ENCODE measurements around the gene PTN.

The PTN gene
- 0 reads per million in 3 experiments for total RNA-seq

- no peak for DNase-seq
These were observed at the start of gene PTN for GRCh38 chr7:137343281-137343841. Gene PTN, minus strand, starts transcription at chr7:137343733. Its CDS starts 88,760 bp downstream, at chr7:137254973.

GRCh38 chr7:137390076-137390475 is 46.5 kb upstream of the PTN start:
- DNase-seq: no peak

GRCh38 chr7:137388916-137389315 is 45.4 kb upstream of the PTN start:
- no peak for DNase-seq

GRCh38 chr7:137386966-137387365 is 43.4 kb upstream of the PTN start:
- DNase-seq: no peak

GRCh38 chr7:137381045-137381444 is 37.5 kb upstream of the PTN start:
- DNase-seq: no peak

- DNase-seq: no peak
These were observed 30.0 kb upstream of the PTN start for GRCh38 chr7:137373507-137373906.

GRCh38 chr7:137371616-137372015 is 28.1 kb upstream of the PTN start:
- DNase-seq: no peak

- no peak for DNase-seq
These were observed 23.5 kb upstream of the PTN start for GRCh38 chr7:137366995-137367394.

GRCh38 chr7:137363683-137364082 is 20.1 kb upstream of the PTN start:
- no peak for DNase-seq

- no peak for DNase-seq
These were observed 16.6 kb upstream of the PTN start for GRCh38 chr7:137360087-137360679.

- DNase-seq: no peak
These were observed 11.4 kb upstream of the PTN start for GRCh38 chr7:137354961-137355360.

- no peak for DNase-seq
These were observed 10.9 kb upstream of the PTN start for GRCh38 chr7:137354396-137354795.

GRCh38 chr7:137351941-137352340 is 8.4 kb upstream of the PTN start:
- DNase-seq: no peak

GRCh38 chr7:137345799-137346449 is 2.4 kb upstream of the PTN start:
- no peak for DNase-seq

- DNase-seq: no peak
These were observed 688 bp downstream of the PTN start for GRCh38 chr7:137342828-137343261.

- no peak for DNase-seq
These were observed 1.3 kb downstream of the PTN start for GRCh38 chr7:137342265-137342664.

GRCh38 chr7:137337902-137338301 is 5.6 kb downstream of the PTN start:
- DNase-seq: no peak

GRCh38 chr7:137335814-137336213 is 7.7 kb downstream of the PTN start:
- no peak for DNase-seq

- DNase-seq: no peak
These were observed 12.2 kb downstream of the PTN start for GRCh38 chr7:137331378-137331777.

GRCh38 chr7:137329411-137329810 is 14.1 kb downstream of the PTN start:
- DNase-seq: no peak

- no peak for DNase-seq
These were observed 15.0 kb downstream of the PTN start for GRCh38 chr7:137328373-137329120.

GRCh38 chr7:137325927-137326326 is 17.6 kb downstream of the PTN start:
- DNase-seq: no peak

GRCh38 chr7:137324796-137325696 is 18.5 kb downstream of the PTN start:
- no peak for DNase-seq
